SU-DHL-6 (cell line): ENCODE results near the gene COL15A1.

ENCODE experiments used
- CTCF ChIP-seq: fragments of 200-600 bp; sonication (generic); IDR thresholded peaks from one replicate; pipeline ENCODE4 v1.5.1; 2017; ENCODE audit warnings: antibody characterized with exemption, mild to moderate bottlenecking, low read length, moderate library complexity; ENCODE audit not compliant: insufficient read depth, poor library complexity, severe bottlenecking
- EZH2phosphoT487 ChIP-seq: fragments of 200-600 bp; sonication (generic), shearing (Covaris generic); conservative IDR thresholded peaks from 2 replicates; pipeline ENCODE4 v1.6.1; 2018; ENCODE audit warnings: mild to moderate bottlenecking, antibody characterized with exemption, low read length, moderate library complexity, mixed read lengths

GRCh38 chr9:98933185-98933584 is 10.5 kb upstream of the COL15A1 start:
- TF ChIP-seq CTCF = no peak
- no peak for TF ChIP-seq EZH2phosphoT487
